ENCODE measurements around the gene IL13. TPM values are rescaled to one million over a fixed set of nuclear protein-coding genes. Genes with fewer than 3 reads are reported as not detected.

Gene IL13
- not detected in 2 replicates for total RNA-seq

GRCh38 chr5:132657676-132658380 is at the start of gene IL13:
TSS of gene IL13 (plus strand) at chr5:132658173. CDS start at chr5:132658187, 14 bp downstream.

GRCh38 chr5:132673939-132674630 is 16.1 kb downstream of the IL13 start, which contains the start of gene IL4:
TSS of gene IL4 (plus strand) at chr5:132673989. CDS start at chr5:132674051, 62 bp downstream.

Other genes starting within 250 kb of the IL13 start
- gene IRF1, start 167.4 kb upstream of the IL13 start, total RNA-seq: 59.8 and 63.9 TPM in 2 replicates
- not detected in 2 replicates for gene IL5, start 114.7 kb upstream of the IL13 start, total RNA-seq
- 12.7 and 14.4 TPM in 2 replicates for gene RAD50, start 101.2 kb upstream of the IL13 start, total RNA-seq
- not detected in 2 replicates for gene IL4, start 15.8 kb downstream of the IL13 start, total RNA-seq
- 5.3 and 6.6 TPM in 2 replicates for gene KIF3A, start 79.4 kb downstream of the IL13 start, total RNA-seq
- gene CCNI2, start 89.3 kb downstream of the IL13 start, total RNA-seq: 0.25 TPM in 1 of 2 replicates, not detected in the other
- 45.8 and 52.3 TPM in 2 replicates for gene SEPTIN8, start 119.1 kb downstream of the IL13 start, total RNA-seq
- gene SOWAHA, start 155.1 kb downstream of the IL13 start, total RNA-seq: not detected in 2 replicates
- 11.4 and 13.9 TPM in 2 replicates for gene SHROOM1, start 172.5 kb downstream of the IL13 start, total RNA-seq
- not detected in 2 replicates for gene GDF9, start 208.3 kb downstream of the IL13 start, total RNA-seq
- 170 and 247 TPM in 2 replicates for gene UQCRQ, start 208.5 kb downstream of the IL13 start, total RNA-seq
- 0.39 TPM in 1 of 2 replicates, not detected in the other for gene LEAP2, start 215.5 kb downstream of the IL13 start, total RNA-seq

All from mammary microvascular endothelial cell (primary cell).